Measurements from ENCODE around the gene NUP133.

Gene NUP133

GRCh38 chr1:229537894-229538293 lies 29.8 kb upstream of the NUP133 start:
- Histone ChIP-seq H3K27me3 (ENCODE audit: insufficient read depth, poor library complexity, severe bottlenecking) (no peaks in the 10 kb centered on the region), H3K27ac (replicated peaks) (peak overlapping the region; percentile 89), H3K4me3 (replicated peaks; ENCODE audit: insufficient read depth, low read length) (no peak overlapping the region)
- DNase-seq (ENCODE audit: low read depth in 1 of 2, low spot score in 1 of 2) = peak; percentile 97 to 99
- TF ChIP-seq POLR2AphosphoS5 (IDR thresholded peaks at IDR 0.05; ENCODE audit: low read depth) = peak; percentile 100
- no peak for TF ChIP-seq CTCF (IDR thresholded peaks at IDR 0.05; ENCODE audit: insufficient read depth, low read length)
- peak; percentile 64 for TF ChIP-seq REST (IDR thresholded peaks at IDR 0.05; ENCODE audit: insufficient replicate concordance, low read depth)
- TF ChIP-seq SPI1 (IDR thresholded peaks at IDR 0.05; ENCODE audit: borderline replicate concordance, low read depth) = no peak
- peak; percentile 26; the same call in 1 of the 2 replicates for TF ChIP-seq GABPA (IDR thresholded peaks at IDR 0.05; ENCODE audit: low read depth)

- peak in 1 of 2 experiments; percentile 56 for DNase-seq (ENCODE audit: low read depth in 1 of 2, low spot score in 1 of 2)
- peak overlapping the region; percentile 89 for H3K27ac ChIP-seq (replicated peaks)
- no peaks in the 10 kb centered on the region for H3K27me3 ChIP-seq (ENCODE audit: insufficient read depth, poor library complexity, severe bottlenecking)
- TF ChIP-seq REST (IDR thresholded peaks at IDR 0.05; ENCODE audit: insufficient replicate concordance, low read depth) (no peak), POLR2AphosphoS5 (IDR thresholded peaks at IDR 0.05; ENCODE audit: low read depth) (no peak), CTCF (IDR thresholded peaks at IDR 0.05; ENCODE audit: insufficient read depth, low read length) (no peak), SPI1 (IDR thresholded peaks at IDR 0.05; ENCODE audit: borderline replicate concordance, low read depth) (no peak), GABPA (IDR thresholded peaks at IDR 0.05; ENCODE audit: low read depth) (no peak)
- no peak overlapping the region for H3K4me3 ChIP-seq (replicated peaks; ENCODE audit: insufficient read depth, low read length)
These were observed 28.8 kb upstream of the NUP133 start for GRCh38 chr1:229536982-229537381.

GRCh38 chr1:229535230-229535629 lies 27.1 kb upstream of the NUP133 start:
- no peaks in the 10 kb centered on the region for H3K27me3 ChIP-seq (ENCODE audit: insufficient read depth, poor library complexity, severe bottlenecking)
- TF ChIP-seq CTCF (IDR thresholded peaks at IDR 0.05; ENCODE audit: insufficient read depth, low read length) (no peak), GABPA (IDR thresholded peaks at IDR 0.05; ENCODE audit: low read depth) (no peak), SPI1 (IDR thresholded peaks at IDR 0.05; ENCODE audit: borderline replicate concordance, low read depth) (no peak), POLR2AphosphoS5 (IDR thresholded peaks at IDR 0.05; ENCODE audit: low read depth) (no peak), REST (IDR thresholded peaks at IDR 0.05; ENCODE audit: insufficient replicate concordance, low read depth) (no peak)
- H3K4me3 ChIP-seq (replicated peaks; ENCODE audit: insufficient read depth, low read length) = no peak overlapping the region
- peak overlapping the region; percentile 89 for H3K27ac ChIP-seq (replicated peaks)
- no peak for DNase-seq (ENCODE audit: low read depth in 1 of 2, low spot score in 1 of 2)

Data from HL-60 (cell line).